Ishikawa (cell line): ENCODE results near the gene CXCL17.

Experiments
- CEBPB ChIP-seq: IDR thresholded peaks from 2 replicates; pipeline ENCODE4 v1.6.1; 2012
- CREB1 ChIP-seq: IDR thresholded peaks from 2 replicates; pipeline ENCODE4 v1.6.1; 2012; ENCODE audit warnings: low read depth
- EGR1 ChIP-seq: IDR thresholded peaks from 2 replicates; pipeline ENCODE4 v1.6.1; 2012
- EP300 ChIP-seq: IDR thresholded peaks from 2 replicates; pipeline ENCODE4 v1.6.1; 2012; ENCODE audit warnings: borderline replicate concordance
- FOXM1 ChIP-seq: IDR thresholded peaks from 2 replicates; pipeline ENCODE4 v1.6.1; 2012; ENCODE audit warnings: low read depth, borderline replicate concordance
- NFIC ChIP-seq: IDR thresholded peaks from 2 replicates; pipeline ENCODE4 v1.6.1; 2012
- RAD21 ChIP-seq: IDR thresholded peaks from 2 replicates; pipeline ENCODE4 v1.6.1; 2012; ENCODE audit warnings: low read depth
- TAF1 ChIP-seq: IDR thresholded peaks from 2 replicates; pipeline ENCODE4 v1.6.1; 2012; ENCODE audit warnings: low read depth, mild to moderate bottlenecking
- TCF12 ChIP-seq: IDR thresholded peaks from 2 replicates; pipeline ENCODE4 v1.6.1; 2012; ENCODE audit warnings: low read depth
- TEAD4 ChIP-seq: IDR thresholded peaks from 2 replicates; pipeline ENCODE4 v1.6.1; 2012
- YY1 ChIP-seq: IDR thresholded peaks from 2 replicates; pipeline ENCODE4 v1.6.1; 2012; ENCODE audit warnings: low read depth
- ZBTB7A ChIP-seq: IDR thresholded peaks from 2 replicates; pipeline ENCODE4 v1.6.1; 2012; ENCODE audit warnings: low read depth
- TF ChIP-seq, protein P1 (sequence below): IDR thresholded peaks from 2 replicates; pipeline ENCODE4 v1.6.1; 2012
- TF ChIP-seq, protein P2 (sequence below): IDR thresholded peaks from 2 replicates; pipeline ENCODE4 v1.6.1; 2012; ENCODE audit warnings: low read depth, mild to moderate bottlenecking
- TF ChIP-seq, protein P3 (sequence below): IDR thresholded peaks from 2 replicates; pipeline ENCODE4 v1.6.1; 2012

CXCL17 gene

DNA sequence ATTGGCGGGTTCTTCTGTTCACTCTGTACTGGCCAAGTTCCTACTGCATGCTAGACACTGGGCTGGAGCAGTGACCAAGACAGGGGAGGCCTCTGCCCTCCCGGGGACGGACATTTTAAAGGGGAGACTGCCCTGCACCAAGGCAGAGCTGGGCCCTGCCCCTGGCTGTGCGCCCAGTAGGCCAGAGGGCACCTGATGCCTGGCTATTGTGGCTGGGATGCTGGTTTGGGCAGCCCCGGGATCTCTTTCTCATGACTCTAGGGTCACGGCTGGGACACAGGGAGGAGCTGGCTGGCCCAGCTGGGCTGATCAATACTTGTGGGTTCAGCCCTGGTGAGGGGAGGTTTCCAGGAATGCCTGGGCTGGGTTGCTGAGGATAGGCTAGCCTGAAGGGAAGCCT lies 33.3 kb downstream of the CXCL17 start:
- TF ChIP-seq EGR1, result no peak

DNA sequence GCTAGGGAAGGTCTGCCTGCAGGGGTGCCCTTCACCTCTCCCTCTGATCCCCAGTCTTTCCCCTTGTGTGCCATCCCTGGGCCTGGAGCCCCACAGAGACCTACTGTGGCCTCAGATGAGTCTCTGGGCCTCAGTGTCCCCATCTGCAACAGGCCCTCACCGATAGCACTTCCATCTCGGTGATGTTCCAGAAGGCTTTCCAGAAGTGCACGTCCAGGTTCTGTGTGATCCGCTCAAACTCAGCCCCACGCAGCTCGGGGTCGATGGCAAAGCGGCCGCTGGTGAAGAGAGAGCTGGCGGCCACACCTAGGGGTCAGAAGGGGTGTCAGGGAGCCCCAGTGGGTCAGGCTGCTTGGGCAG lies 35.0 kb downstream of the CXCL17 start:
- TF ChIP-seq ZBTB7A (no peak), CEBPB (no peak), EGR1 (no peak), YY1 (no peak), TCF12 (no peak), NFIC (no peak), TEAD4 (no peak), RAD21 (no peak)
- TF ChIP-seq, protein P1, sequence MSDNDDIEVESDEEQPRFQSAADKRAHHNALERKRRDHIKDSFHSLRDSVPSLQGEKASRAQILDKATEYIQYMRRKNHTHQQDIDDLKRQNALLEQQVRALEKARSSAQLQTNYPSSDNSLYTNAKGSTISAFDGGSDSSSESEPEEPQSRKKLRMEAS, result no peak

DNA sequence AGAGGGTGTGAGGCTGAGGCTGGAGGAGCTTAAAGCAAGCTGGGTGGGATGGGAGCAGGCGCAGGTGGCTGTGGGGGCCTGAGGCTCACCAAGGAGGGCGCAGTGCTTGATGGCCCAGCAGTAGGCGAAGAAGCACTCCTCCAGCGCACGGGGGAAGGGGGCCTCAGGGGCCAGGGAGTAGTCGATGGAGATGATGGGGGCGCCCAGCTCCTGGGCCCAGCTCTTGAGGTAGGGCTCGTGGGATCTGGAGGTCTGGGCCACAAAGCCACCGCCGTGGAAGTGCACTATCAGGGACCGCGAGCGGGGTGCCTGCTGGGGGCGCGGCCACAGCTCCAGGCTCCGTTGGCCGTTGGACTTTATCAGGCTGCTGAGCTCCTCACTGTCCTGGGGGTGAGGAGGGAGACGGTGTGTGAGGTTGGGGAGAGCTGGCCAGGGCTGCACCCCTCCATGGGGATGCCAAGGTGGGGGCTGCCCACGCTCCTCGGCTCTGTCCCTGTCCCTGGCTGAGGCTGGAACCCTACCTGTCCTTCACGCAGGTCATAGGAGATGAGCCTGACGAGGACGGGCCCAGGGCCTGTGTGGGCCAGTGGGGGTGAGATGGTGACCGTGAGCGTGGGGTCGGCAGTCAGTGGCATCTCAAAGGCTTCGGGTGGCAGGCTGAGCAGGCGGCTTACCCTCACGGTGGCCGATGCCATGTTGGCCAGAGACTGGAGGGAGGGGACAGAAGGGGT lies 35.5 kb downstream of the CXCL17 start:
- no peak for TF ChIP-seq NFIC
- TF ChIP-seq CREB1, result no peak
- TF ChIP-seq TEAD4, result no peak
- no peak for TF ChIP-seq EP300
- TF ChIP-seq, protein P2, sequence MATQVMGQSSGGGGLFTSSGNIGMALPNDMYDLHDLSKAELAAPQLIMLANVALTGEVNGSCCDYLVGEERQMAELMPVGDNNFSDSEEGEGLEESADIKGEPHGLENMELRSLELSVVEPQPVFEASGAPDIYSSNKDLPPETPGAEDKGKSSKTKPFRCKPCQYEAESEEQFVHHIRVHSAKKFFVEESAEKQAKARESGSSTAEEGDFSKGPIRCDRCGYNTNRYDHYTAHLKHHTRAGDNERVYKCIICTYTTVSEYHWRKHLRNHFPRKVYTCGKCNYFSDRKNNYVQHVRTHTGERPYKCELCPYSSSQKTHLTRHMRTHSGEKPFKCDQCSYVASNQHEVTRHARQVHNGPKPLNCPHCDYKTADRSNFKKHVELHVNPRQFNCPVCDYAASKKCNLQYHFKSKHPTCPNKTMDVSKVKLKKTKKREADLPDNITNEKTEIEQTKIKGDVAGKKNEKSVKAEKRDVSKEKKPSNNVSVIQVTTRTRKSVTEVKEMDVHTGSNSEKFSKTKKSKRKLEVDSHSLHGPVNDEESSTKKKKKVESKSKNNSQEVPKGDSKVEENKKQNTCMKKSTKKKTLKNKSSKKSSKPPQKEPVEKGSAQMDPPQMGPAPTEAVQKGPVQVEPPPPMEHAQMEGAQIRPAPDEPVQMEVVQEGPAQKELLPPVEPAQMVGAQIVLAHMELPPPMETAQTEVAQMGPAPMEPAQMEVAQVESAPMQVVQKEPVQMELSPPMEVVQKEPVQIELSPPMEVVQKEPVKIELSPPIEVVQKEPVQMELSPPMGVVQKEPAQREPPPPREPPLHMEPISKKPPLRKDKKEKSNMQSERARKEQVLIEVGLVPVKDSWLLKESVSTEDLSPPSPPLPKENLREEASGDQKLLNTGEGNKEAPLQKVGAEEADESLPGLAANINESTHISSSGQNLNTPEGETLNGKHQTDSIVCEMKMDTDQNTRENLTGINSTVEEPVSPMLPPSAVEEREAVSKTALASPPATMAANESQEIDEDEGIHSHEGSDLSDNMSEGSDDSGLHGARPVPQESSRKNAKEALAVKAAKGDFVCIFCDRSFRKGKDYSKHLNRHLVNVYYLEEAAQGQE, result no peak
- TF ChIP-seq CEBPB, result no peak
- TF ChIP-seq RAD21, result no peak
- TF ChIP-seq, protein P3, sequence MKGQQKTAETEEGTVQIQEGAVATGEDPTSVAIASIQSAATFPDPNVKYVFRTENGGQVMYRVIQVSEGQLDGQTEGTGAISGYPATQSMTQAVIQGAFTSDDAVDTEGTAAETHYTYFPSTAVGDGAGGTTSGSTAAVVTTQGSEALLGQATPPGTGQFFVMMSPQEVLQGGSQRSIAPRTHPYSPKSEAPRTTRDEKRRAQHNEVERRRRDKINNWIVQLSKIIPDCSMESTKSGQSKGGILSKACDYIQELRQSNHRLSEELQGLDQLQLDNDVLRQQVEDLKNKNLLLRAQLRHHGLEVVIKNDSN, result no peak
- no peak for TF ChIP-seq EGR1
- no peak for TF ChIP-seq ZBTB7A
- TF ChIP-seq, protein P1, result no peak
- no peak for TF ChIP-seq TCF12
- no peak for TF ChIP-seq FOXM1

DNA sequence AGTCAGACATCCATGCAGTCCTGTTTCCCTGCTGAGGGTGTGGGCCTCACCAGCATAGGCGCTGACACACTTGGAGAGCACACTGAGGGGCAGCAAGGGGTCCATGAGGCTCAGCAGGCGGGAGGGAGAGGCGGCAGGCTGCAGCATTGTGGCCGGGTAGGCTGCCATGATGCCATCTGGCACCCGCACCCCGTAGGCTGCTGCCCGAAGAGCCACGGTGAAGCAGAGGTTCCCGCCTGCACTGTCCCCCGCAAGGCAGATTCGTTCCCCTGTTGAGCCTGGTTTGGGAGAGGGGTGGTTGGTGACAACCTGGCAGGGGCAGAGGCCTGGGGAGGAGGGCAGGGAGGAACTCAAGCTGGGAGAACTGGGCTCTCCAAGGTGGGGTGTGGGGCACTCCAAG lies 36.6 kb downstream of the CXCL17 start:
- TF ChIP-seq EP300, result no peak
- no peak for TF ChIP-seq TCF12
- no peak for TF ChIP-seq TAF1
- TF ChIP-seq, protein P1, result no peak
- TF ChIP-seq YY1, result no peak
- no peak for TF ChIP-seq RAD21
- TF ChIP-seq, protein P3, result no peak
- no peak for TF ChIP-seq FOXM1
- TF ChIP-seq, protein P2, result no peak
- no peak for TF ChIP-seq ZBTB7A
- no peak for TF ChIP-seq CREB1

DNA sequence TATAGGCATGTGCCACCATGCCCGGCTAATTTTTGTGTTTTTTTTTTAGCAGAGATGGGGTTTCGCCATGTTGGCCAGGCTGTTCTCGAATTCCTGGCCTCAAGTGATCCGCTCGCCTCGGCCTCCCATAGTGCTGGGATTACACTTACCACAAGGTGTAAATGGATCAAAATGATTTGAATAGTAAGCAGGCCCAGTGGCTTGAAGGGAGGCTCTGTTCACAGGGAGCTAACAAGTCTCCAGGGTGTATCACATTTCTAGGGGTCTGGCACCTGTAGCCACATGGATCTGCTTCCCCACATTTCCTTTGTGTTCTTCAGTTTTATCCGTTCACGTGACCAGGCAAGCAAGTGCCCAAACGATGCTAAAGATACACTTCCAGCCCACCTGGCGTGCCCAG lies 39.2 kb downstream of the CXCL17 start:
- no peak for TF ChIP-seq TAF1
- TF ChIP-seq FOXM1, result no peak
- TF ChIP-seq ZBTB7A, result no peak
- TF ChIP-seq EGR1, result no peak
- no peak for TF ChIP-seq RAD21
- no peak for TF ChIP-seq YY1
- no peak for TF ChIP-seq CREB1
- TF ChIP-seq EP300, result no peak
- TF ChIP-seq, protein P2, result no peak
- no peak for TF ChIP-seq TCF12
- no peak for TF ChIP-seq CEBPB
- no peak for TF ChIP-seq TEAD4
